K562 (cell line): ENCODE results near the gene TUBB4B. TPM values are rescaled to one million over a fixed set of nuclear protein-coding genes. Genes with fewer than 3 reads are reported as not detected.
A peak's percentile ranks its signal among the peaks of the same experiment; 100 is the strongest.

ENCODE experiments used
- E2F6 ChIP-seq, 2 experiments: IDR thresholded peaks; 2 replicates each; pipeline ENCODE4 v1.6.1; 2011; ENCODE audit warnings: borderline replicate concordance in 1 of 2, control low read depth in 1 of 2, low read depth in 1 of 2, low read length in 1 of 2, mild to moderate bottlenecking in 1 of 2, mixed read lengths in 1 of 2, moderate library complexity in 1 of 2; ENCODE audit not compliant: insufficient read depth in 1 of 2, insufficient read length in 1 of 2, poor library complexity in 1 of 2, severe bottlenecking in 1 of 2; ENCODE audit errors: extremely low read depth in 1 of 2
- HMBOX1 ChIP-seq: sonication (generic); IDR thresholded peaks from 2 replicates; pipeline ENCODE4 v1.6.1; 2016
- MAZ ChIP-seq, 2 experiments: fragments of 450-650 bp in 1 of 2; sonication (generic) in 1 of 2; formaldehyde crosslinking; IDR thresholded peaks in 1 of 2; conservative IDR thresholded peaks in 1 of 2; 2 replicates each; pipeline versions ENCODE4 v1.4.0 to v1.5.0; 2020; ENCODE audit warnings: mild to moderate bottlenecking in 1 of 2, missing genetic modification reagents in 1 of 2
- NCOR1 ChIP-seq: fragments of 450-650 bp; IDR thresholded peaks from 2 replicates; pipeline ENCODE4 v1.6.1; 2016; ENCODE audit warnings: mild to moderate bottlenecking, moderate library complexity
- NR2C1 ChIP-seq, 2 experiments: fragments of 450-650 bp; IDR thresholded peaks; 2 replicates each; pipeline ENCODE4 v1.6.1; 2017; ENCODE audit warnings: mild to moderate bottlenecking in 2 of 2, antibody characterized with exemption in 1 of 2, inconsistent platforms in 1 of 2, missing compliant biosample characterization in 1 of 2, missing genetic modification characterization in 1 of 2
- SIRT6 ChIP-seq: IDR thresholded peaks from one replicate; pipeline ENCODE4 v1.6.1; 2012; ENCODE audit warnings: low read depth, mild to moderate bottlenecking, control low read depth, inconsistent platforms, low read length, moderate library complexity
- ZFP1 ChIP-seq: fragments of 450-650 bp; formaldehyde crosslinking; IDR thresholded peaks from 2 replicates; pipeline ENCODE4 v1.4.0; 2020; ENCODE audit warnings: mild to moderate bottlenecking, mixed read lengths
- ZNF449 ChIP-seq: fragments of 250-450 bp; sonication (Bioruptor Pico); IDR thresholded peaks from 2 replicates; pipeline ENCODE4 v1.8.0; 2022; ENCODE audit warnings: moderate library complexity, mild to moderate bottlenecking, inconsistent platforms
- polyA plus RNA-seq, 8 experiments: library from polyadenylated mRNA; depleted of rRNA in 4 of 8; stranded (reverse) in 5 of 8; unstranded in 3 of 8; fragments of >200 nt; fragmentation: Nextera tagmentation in 2 of 8; fragmentation: Illumina TruSeq in 1 of 8; extraction: Ambion mirVana in 2 of 8; extraction: Trizol in 1 of 8; gene quantifications; 2 replicates each; pipeline versions ENCODE4 v1.2.1 to v1.2.3, GENCODE V29; 2011 to 2014; ENCODE audit warnings: inconsistent platforms in 1 of 8, missing spikeins in 1 of 8
- total RNA-seq, 7 experiments: library from RNA; depleted of rRNA in 6 of 7; stranded (reverse); fragments of >200 nt in 6 of 7; fragmentation: Illumina TruSeq in 2 of 7; extraction: Trizol in 2 of 7; gene quantifications; 2 replicates each; pipeline versions ENCODE4 v1.2.1 to v1.2.3, GENCODE V29; 2011 to 2021; ENCODE audit warnings: low replicate concordance in 1 of 7
- TF ChIP-seq, protein P1 (sequence below): fragments of 450-650 bp; IDR thresholded peaks from 2 replicates; pipeline ENCODE4 v1.6.1; 2016; ENCODE audit warnings: mild to moderate bottlenecking, moderate library complexity

The TUBB4B gene
- total and polyA plus RNA-seq, 9 of the 15 experiments (the other 6 are each of a cell fraction or from before 2014, with no cell fraction given): 24.1 to 443 (median 268) TPM

DNA sequence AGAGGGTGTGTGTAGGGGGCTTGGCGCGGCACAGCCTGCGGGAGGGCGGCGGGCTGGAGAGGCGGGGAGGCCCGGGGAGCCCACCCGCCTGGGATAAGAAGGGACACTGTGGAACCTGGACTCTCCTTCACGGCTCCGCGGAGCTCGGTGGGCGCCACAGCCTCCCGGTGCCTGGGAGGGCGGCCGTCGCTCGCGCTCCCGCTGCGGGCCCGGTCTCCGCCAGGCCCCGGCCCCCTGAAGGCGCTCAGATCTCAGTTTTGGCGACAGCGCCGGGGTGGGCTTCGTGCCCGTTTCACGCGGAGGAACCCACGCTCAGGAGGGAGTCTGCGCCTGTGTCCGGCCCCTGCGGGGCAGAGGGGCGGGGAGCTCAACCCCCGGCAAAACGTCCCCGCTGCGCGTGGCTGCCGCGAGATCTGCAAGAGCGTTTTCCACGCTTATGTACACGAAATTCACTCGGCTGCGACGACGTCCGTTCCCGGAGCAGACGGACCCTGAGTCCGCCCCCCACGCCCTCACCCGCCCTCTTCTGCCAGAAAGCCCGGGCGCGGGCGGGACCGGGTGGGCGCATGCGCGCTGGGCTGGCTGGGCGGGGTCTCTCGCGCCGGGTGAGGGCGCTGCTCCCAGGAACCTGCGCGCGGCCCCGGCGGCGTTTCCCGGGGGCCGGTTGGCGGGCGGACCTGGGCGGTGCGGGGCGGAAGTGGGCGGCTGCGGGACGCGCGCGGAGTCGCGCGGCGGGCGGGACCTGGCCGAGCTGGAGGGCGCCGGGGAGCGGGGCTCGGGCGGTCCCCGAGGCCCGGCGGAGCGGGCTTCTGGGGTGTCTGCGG is 13.7 kb downstream of the TUBB4B start, which contains the start of gene NELFB (continued):
- TF ChIP-seq MAZ (CRISPR knock-in tag; conservative IDR thresholded peaks at IDR 0.05 in 1 of 2, IDR thresholded peaks at IDR 0.05 in 1 of 2): peak; percentile 61 to 74
- peak; percentile 41; the same call in 1 of the 2 replicates for TF ChIP-seq NCOR1
- TF ChIP-seq ZFP1 (CRISPR knock-in tag): no peak
- no peak for TF ChIP-seq NR2C1 (IDR thresholded peaks at IDR 0.05)
- TF ChIP-seq NR2C1 (tag; IDR thresholded peaks at IDR 0.05): no peak
- TF ChIP-seq SIRT6: no peak
- no peak for TF ChIP-seq HMBOX1
- peak in 1 of 2 experiments; percentile 82 for TF ChIP-seq E2F6 (IDR thresholded peaks at IDR 0.05; ENCODE audit: borderline replicate concordance in 1 of 2, extremely low read depth in 1 of 2, insufficient read depth in 1 of 2, insufficient read length in 1 of 2, low read depth in 1 of 2, low read length in 1 of 2, poor library complexity in 1 of 2, severe bottlenecking in 1 of 2)
- TF ChIP-seq, protein P1, sequence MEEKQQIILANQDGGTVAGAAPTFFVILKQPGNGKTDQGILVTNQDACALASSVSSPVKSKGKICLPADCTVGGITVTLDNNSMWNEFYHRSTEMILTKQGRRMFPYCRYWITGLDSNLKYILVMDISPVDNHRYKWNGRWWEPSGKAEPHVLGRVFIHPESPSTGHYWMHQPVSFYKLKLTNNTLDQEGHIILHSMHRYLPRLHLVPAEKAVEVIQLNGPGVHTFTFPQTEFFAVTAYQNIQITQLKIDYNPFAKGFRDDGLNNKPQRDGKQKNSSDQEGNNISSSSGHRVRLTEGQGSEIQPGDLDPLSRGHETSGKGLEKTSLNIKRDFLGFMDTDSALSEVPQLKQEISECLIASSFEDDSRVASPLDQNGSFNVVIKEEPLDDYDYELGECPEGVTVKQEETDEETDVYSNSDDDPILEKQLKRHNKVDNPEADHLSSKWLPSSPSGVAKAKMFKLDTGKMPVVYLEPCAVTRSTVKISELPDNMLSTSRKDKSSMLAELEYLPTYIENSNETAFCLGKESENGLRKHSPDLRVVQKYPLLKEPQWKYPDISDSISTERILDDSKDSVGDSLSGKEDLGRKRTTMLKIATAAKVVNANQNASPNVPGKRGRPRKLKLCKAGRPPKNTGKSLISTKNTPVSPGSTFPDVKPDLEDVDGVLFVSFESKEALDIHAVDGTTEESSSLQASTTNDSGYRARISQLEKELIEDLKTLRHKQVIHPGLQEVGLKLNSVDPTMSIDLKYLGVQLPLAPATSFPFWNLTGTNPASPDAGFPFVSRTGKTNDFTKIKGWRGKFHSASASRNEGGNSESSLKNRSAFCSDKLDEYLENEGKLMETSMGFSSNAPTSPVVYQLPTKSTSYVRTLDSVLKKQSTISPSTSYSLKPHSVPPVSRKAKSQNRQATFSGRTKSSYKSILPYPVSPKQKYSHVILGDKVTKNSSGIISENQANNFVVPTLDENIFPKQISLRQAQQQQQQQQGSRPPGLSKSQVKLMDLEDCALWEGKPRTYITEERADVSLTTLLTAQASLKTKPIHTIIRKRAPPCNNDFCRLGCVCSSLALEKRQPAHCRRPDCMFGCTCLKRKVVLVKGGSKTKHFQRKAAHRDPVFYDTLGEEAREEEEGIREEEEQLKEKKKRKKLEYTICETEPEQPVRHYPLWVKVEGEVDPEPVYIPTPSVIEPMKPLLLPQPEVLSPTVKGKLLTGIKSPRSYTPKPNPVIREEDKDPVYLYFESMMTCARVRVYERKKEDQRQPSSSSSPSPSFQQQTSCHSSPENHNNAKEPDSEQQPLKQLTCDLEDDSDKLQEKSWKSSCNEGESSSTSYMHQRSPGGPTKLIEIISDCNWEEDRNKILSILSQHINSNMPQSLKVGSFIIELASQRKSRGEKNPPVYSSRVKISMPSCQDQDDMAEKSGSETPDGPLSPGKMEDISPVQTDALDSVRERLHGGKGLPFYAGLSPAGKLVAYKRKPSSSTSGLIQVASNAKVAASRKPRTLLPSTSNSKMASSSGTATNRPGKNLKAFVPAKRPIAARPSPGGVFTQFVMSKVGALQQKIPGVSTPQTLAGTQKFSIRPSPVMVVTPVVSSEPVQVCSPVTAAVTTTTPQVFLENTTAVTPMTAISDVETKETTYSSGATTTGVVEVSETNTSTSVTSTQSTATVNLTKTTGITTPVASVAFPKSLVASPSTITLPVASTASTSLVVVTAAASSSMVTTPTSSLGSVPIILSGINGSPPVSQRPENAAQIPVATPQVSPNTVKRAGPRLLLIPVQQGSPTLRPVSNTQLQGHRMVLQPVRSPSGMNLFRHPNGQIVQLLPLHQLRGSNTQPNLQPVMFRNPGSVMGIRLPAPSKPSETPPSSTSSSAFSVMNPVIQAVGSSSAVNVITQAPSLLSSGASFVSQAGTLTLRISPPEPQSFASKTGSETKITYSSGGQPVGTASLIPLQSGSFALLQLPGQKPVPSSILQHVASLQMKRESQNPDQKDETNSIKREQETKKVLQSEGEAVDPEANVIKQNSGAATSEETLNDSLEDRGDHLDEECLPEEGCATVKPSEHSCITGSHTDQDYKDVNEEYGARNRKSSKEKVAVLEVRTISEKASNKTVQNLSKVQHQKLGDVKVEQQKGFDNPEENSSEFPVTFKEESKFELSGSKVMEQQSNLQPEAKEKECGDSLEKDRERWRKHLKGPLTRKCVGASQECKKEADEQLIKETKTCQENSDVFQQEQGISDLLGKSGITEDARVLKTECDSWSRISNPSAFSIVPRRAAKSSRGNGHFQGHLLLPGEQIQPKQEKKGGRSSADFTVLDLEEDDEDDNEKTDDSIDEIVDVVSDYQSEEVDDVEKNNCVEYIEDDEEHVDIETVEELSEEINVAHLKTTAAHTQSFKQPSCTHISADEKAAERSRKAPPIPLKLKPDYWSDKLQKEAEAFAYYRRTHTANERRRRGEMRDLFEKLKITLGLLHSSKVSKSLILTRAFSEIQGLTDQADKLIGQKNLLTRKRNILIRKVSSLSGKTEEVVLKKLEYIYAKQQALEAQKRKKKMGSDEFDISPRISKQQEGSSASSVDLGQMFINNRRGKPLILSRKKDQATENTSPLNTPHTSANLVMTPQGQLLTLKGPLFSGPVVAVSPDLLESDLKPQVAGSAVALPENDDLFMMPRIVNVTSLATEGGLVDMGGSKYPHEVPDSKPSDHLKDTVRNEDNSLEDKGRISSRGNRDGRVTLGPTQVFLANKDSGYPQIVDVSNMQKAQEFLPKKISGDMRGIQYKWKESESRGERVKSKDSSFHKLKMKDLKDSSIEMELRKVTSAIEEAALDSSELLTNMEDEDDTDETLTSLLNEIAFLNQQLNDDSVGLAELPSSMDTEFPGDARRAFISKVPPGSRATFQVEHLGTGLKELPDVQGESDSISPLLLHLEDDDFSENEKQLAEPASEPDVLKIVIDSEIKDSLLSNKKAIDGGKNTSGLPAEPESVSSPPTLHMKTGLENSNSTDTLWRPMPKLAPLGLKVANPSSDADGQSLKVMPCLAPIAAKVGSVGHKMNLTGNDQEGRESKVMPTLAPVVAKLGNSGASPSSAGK: no peak
- TF ChIP-seq ZNF449 (CRISPR knock-in tag): no peak
